ENCODE measurements around the gene SPRING1.

SPRING1 gene

GRCh38 chr12:116719731-116720528 is 17.9 kb downstream of the SPRING1 start:
- 84 to 85% methylated on average over 7 to 8 of the region's 15 CpGs for WGBS, 2 experiments (ENCODE audit: insufficient coverage in 2 of 2)
- peaks cover 59% of the 10 kb centered on the region for H3K36me3 ChIP-seq (ENCODE audit: control insufficient read depth, insufficient read depth, low read length)
- H3K4me3 ChIP-seq (ENCODE audit: extremely low read depth, insufficient read depth, low read length, poor library complexity, severe bottlenecking) = no peak overlapping the region
- peaks cover 18% of the 10 kb centered on the region for H3K4me1 ChIP-seq (ENCODE audit: control insufficient read depth, insufficient read depth, low read length, poor library complexity, severe bottlenecking)
- H3K9me3 ChIP-seq (ENCODE audit: control insufficient read depth, low read length) = no peaks in the 10 kb centered on the region
- no peak overlapping the region for H3K27ac ChIP-seq (ENCODE audit: low read depth, low read length, severe bottlenecking)

- Histone ChIP-seq H3K36me3 (ENCODE audit: control insufficient read depth, insufficient read depth, low read length) (peaks cover 59% of the 10 kb centered on the region), H3K4me1 (ENCODE audit: control insufficient read depth, insufficient read depth, low read length, poor library complexity, severe bottlenecking) (peaks cover 18% of the 10 kb centered on the region), H3K27ac (ENCODE audit: low read depth, low read length, severe bottlenecking) (no peak overlapping the region), H3K9me3 (ENCODE audit: control insufficient read depth, low read length) (no peaks in the 10 kb centered on the region), H3K4me3 (ENCODE audit: extremely low read depth, insufficient read depth, low read length, poor library complexity, severe bottlenecking) (no peak overlapping the region)
- 80 to 81% methylated on average over 6 to 9 of the region's 10 CpGs for WGBS, 2 experiments (ENCODE audit: insufficient coverage in 2 of 2)
Observed at GRCh38 chr12:116718655-116719454, 19.0 kb downstream of the SPRING1 start.

GRCh38 chr12:116717466-116718437 is 20.1 kb downstream of the SPRING1 start:
- no peaks in the 10 kb centered on the region for H3K9me3 ChIP-seq (ENCODE audit: control insufficient read depth, low read length)
- H3K4me3 ChIP-seq (ENCODE audit: extremely low read depth, insufficient read depth, low read length, poor library complexity, severe bottlenecking) = no peak overlapping the region
- 74 to 80% methylated on average over 23 to 26 of the region's 27 CpGs for WGBS, 2 experiments (ENCODE audit: insufficient coverage in 2 of 2)
- peaks cover 18% of the 10 kb centered on the region for H3K4me1 ChIP-seq (ENCODE audit: control insufficient read depth, insufficient read depth, low read length, poor library complexity, severe bottlenecking)
- peak overlapping the region; percentile 26 for H3K27ac ChIP-seq (ENCODE audit: low read depth, low read length, severe bottlenecking)
- peaks cover 57% of the 10 kb centered on the region for H3K36me3 ChIP-seq (ENCODE audit: control insufficient read depth, insufficient read depth, low read length)

- H3K4me3 ChIP-seq (ENCODE audit: extremely low read depth, insufficient read depth, low read length, poor library complexity, severe bottlenecking) = no peak overlapping the region
- H3K36me3 ChIP-seq (ENCODE audit: control insufficient read depth, insufficient read depth, low read length) = peaks cover 31% of the 10 kb centered on the region
- H3K9me3 ChIP-seq (ENCODE audit: control insufficient read depth, low read length) = no peaks in the 10 kb centered on the region
- no peak overlapping the region for H3K27ac ChIP-seq (ENCODE audit: low read depth, low read length, severe bottlenecking)
- 88 to 93% methylated on average over 7 to 9 of the region's 9 CpGs for WGBS, 2 experiments (ENCODE audit: insufficient coverage in 2 of 2)
- peaks cover 11% of the 10 kb centered on the region for H3K4me1 ChIP-seq (ENCODE audit: control insufficient read depth, insufficient read depth, low read length, poor library complexity, severe bottlenecking)
Observed at GRCh38 chr12:116714175-116714574, 23.7 kb downstream of the SPRING1 start.

GRCh38 chr12:116713527-116713926 is 24.3 kb downstream of the SPRING1 start:
- Histone ChIP-seq H3K27ac (ENCODE audit: low read depth, low read length, severe bottlenecking) (no peak overlapping the region), H3K9me3 (ENCODE audit: control insufficient read depth, low read length) (no peaks in the 10 kb centered on the region), H3K4me1 (ENCODE audit: control insufficient read depth, insufficient read depth, low read length, poor library complexity, severe bottlenecking) (peaks cover 5% of the 10 kb centered on the region), H3K36me3 (ENCODE audit: control insufficient read depth, insufficient read depth, low read length) (peaks cover 31% of the 10 kb centered on the region), H3K4me3 (ENCODE audit: extremely low read depth, insufficient read depth, low read length, poor library complexity, severe bottlenecking) (no peak overlapping the region)
- WGBS, 2 experiments (ENCODE audit: insufficient coverage in 2 of 2) = 90 to 100% methylated on average over 1 to 2 of the region's 2 CpGs

GRCh38 chr12:116712458-116713303 is 25.2 kb downstream of the SPRING1 start:
- Histone ChIP-seq H3K36me3 (ENCODE audit: control insufficient read depth, insufficient read depth, low read length) (peaks cover 30% of the 10 kb centered on the region), H3K27ac (ENCODE audit: low read depth, low read length, severe bottlenecking) (no peak overlapping the region), H3K9me3 (ENCODE audit: control insufficient read depth, low read length) (no peaks in the 10 kb centered on the region), H3K4me3 (ENCODE audit: extremely low read depth, insufficient read depth, low read length, poor library complexity, severe bottlenecking) (no peak overlapping the region), H3K4me1 (ENCODE audit: control insufficient read depth, insufficient read depth, low read length, poor library complexity, severe bottlenecking) (no peaks in the 10 kb centered on the region)
- WGBS, 2 experiments (ENCODE audit: insufficient coverage in 2 of 2) = 91 to 95% methylated on average over 12 to 13 of the region's 17 CpGs

GRCh38 chr12:116710370-116711150 is 27.3 kb downstream of the SPRING1 start:
- Histone ChIP-seq H3K27ac (ENCODE audit: low read depth, low read length, severe bottlenecking) (no peak overlapping the region), H3K36me3 (ENCODE audit: control insufficient read depth, insufficient read depth, low read length) (peaks cover 10% of the 10 kb centered on the region), H3K4me3 (ENCODE audit: extremely low read depth, insufficient read depth, low read length, poor library complexity, severe bottlenecking) (no peak overlapping the region), H3K4me1 (ENCODE audit: control insufficient read depth, insufficient read depth, low read length, poor library complexity, severe bottlenecking) (no peaks in the 10 kb centered on the region), H3K9me3 (ENCODE audit: control insufficient read depth, low read length) (no peaks in the 10 kb centered on the region)
- WGBS, 2 experiments (ENCODE audit: insufficient coverage in 2 of 2) = 79 to 91% methylated on average over 5 to 8 of the region's 8 CpGs

GRCh38 chr12:116709768-116710167 is 28.1 kb downstream of the SPRING1 start:
- 79 to 80% methylated on average over 2 to 7 of the region's 10 CpGs for WGBS, 2 experiments (ENCODE audit: insufficient coverage in 2 of 2)
- H3K4me1 ChIP-seq (ENCODE audit: control insufficient read depth, insufficient read depth, low read length, poor library complexity, severe bottlenecking) = no peaks in the 10 kb centered on the region
- no peak overlapping the region for H3K27ac ChIP-seq (ENCODE audit: low read depth, low read length, severe bottlenecking)
- peaks cover 5% of the 10 kb centered on the region for H3K36me3 ChIP-seq (ENCODE audit: control insufficient read depth, insufficient read depth, low read length)
- H3K9me3 ChIP-seq (ENCODE audit: control insufficient read depth, low read length) = no peaks in the 10 kb centered on the region
- H3K4me3 ChIP-seq (ENCODE audit: extremely low read depth, insufficient read depth, low read length, poor library complexity, severe bottlenecking) = no peak overlapping the region

All from mesodermal cell (in vitro differentiated cells).